CD4-positive, alpha-beta T cell treated with Interferon gamma for 1 hour (primary cell): Measurements from ENCODE around the gene CSF2.

ENCODE experiments used
- DNase-seq: peaks from one replicate; pipeline ENCODE4 v3.0.0-alpha.2; 2020

The CSF2 gene

DNA sequence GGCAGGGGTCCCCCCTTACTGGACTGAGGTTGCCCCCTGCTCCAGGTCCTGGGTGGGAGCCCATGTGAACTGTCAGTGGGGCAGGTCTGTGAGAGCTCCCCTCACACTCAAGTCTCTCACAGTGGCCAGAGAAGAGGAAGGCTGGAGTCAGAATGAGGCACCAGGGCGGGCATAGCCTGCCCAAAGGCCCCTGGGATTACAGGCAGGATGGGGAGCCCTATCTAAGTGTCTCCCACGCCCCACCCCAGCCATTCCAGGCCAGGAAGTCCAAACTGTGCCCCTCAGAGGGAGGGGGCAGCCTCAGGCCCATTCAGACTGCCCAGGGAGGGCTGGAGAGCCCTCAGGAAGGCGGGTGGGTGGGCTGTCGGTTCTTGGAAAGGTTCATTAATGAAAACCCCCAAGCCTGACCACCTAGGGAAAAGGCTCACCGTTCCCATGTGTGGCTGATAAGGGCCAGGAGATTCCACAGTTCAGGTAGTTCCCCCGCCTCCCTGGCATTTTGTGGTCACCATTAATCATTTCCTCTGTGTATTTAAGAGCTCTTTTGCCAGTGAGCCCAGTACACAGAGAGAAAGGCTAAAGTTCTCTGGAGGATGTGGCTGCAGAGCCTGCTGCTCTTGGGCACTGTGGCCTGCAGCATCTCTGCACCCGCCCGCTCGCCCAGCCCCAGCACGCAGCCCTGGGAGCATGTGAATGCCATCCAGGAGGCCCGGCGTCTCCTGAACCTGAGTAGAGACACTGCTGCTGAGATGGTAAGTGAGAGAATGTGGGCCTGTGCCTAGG is at the start of gene CSF2:
TSS of gene CSF2 (plus strand) at position 559 of the 783 bp plus-strand sequence. CDS start at position 594, 35 bp downstream.
- no peak for DNase-seq

GRCh38 chr5:132024117-132024435 is 49.5 kb upstream of the CSF2 start:
- no peak for DNase-seq

DNA sequence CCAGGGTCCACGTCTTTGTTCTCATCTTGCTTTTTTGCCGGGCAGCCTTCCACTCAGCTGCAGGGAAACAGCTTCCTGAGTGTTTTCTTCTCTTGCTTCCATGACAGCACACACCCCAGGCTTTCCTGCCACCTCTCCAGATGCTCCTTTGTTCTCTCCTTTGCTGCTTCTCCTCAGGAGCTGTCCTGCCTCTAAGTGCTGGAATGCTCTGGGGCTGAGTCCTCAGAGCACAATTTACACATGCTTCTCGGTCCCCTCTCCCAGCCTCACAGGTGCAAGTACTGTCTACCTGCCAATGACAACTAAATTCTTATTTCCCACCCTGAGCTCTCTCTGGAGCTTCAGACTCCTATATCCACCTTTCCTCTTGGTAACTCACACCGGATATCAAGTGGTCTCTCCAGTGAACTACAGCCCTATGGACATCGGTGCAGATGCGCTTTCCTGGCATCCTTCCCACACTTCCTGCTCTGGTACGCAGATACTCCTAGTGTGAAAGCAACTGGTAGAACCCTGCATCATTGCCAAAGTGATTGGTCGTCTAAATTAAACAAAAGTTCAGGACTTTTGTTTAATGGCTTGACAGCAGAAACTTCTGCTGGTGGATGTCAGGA is 48.7 kb upstream of the CSF2 start:
- no peak for DNase-seq

- no peak for DNase-seq
Observed at GRCh38 chr5:132025403-132025971, 48.1 kb upstream of the CSF2 start.

DNA sequence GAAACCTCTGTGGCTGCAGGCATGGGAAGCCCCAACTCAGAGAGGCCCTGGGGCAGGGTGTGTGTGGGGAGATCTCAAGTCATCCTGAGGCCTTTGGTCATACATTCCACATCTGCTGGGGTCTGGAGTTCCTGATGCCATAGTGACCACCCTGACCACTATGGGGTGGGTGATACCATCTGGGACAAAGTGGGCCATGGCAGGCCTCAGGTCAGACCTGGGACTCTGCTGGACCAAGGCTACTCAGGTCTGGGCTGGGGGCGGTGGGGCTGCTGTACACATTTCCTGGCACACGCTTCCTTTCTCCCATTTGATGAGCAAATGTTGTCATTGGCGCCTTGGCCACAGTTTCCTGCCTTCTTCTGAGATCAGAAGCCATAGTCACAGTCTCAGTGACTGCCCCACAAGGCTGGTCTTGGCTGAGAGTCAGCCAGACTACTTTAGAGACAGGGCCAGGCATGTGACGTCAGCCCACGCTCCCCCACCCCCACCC is 47.0 kb upstream of the CSF2 start:
- DNase-seq: peak; percentile 56

DNA sequence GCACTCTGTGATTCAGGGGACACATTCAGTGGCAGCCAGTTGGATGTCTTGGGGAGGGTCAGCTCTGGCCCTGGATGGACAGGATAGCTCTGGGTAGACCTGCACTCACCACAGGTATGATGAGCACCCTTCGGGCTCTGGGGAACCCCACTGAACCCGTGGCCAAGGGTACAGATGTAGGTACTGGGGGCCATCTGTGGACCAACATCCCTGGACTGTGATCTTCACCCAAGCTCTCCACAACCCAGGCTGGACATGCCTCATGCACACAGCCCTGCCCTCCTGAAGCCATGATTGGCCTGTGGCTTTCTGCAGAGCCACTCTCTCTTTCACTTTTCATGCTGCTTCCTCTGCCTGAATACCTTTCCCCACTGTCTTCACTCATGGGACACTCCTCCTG is 46.6 kb upstream of the CSF2 start:
- DNase-seq: no peak

GRCh38 chr5:132029609-132030330 is 43.8 kb upstream of the CSF2 start:
- DNase-seq: no peak

- no peak for DNase-seq
Observed at GRCh38 chr5:132030610-132031009, 43.0 kb upstream of the CSF2 start.

- DNase-seq: no peak
Observed at GRCh38 chr5:132032196-132032595, 41.4 kb upstream of the CSF2 start.

DNA sequence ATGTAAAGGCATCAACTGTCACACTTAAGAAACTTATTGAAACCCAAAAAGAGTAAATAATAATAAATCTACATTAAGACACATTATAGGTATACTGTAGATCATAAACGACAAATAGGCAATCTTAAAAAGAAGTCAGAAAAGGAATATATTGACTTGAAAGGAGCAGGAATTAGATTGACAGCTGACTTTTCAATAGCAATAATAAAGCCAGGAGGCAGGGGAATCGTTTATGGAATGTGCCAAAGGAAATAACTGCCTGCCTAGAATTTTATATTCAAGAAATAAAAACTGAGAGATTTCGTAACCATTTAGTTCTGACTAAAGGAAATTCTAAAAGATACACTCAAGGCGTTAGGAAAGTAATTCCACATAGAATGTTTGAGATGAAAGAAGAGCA is 40.5 kb upstream of the CSF2 start:
- no peak for DNase-seq

GRCh38 chr5:132037353-132037752 is 36.2 kb upstream of the CSF2 start:
- DNase-seq: no peak

- no peak for DNase-seq
Observed at GRCh38 chr5:132044207-132044606, 29.4 kb upstream of the CSF2 start.

- no peak for DNase-seq
Observed at GRCh38 chr5:132046880-132047299, 26.7 kb upstream of the CSF2 start.

DNA sequence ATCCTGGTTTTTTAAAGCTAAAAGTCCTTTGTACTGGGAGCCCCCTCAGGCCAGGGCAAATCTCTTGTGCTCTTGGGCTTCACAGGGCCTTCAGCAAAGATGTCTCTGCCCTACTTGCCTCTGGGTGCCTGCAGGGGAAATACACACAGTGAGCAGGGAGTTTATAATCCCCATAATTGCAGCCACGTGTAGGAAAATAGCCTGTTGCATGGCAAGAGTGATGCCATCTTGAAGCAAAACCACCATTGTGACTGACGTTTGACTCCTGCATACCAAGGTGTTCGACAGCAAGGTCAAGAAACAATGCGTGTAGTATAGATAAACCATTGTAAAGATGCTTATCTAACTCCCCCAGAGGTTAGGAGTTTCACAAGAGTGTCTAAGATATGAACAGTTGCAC is 24.5 kb upstream of the CSF2 start:
- DNase-seq: no peak

- no peak for DNase-seq
Observed at GRCh38 chr5:132049559-132049958, 24.0 kb upstream of the CSF2 start.

DNA sequence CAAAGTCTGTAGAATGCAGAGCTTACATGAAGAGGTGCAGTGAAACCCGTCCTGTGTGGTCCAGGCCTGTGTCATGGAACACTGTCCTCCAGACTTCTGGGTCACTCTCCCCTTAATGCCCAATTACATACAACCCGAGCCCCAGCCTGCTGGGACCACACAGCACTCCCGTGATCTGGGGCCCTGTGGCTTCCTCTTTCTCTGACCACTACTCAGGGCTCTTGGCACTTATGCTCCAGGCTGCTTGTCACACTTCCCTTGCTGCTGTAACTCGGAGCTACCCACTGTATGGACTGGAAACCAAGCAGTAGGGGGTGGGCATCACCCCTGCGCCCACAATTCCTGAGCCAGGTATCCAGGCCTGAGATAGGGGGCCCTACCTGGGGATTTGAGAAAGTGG is 23.5 kb upstream of the CSF2 start:
- DNase-seq: no peak

DNA sequence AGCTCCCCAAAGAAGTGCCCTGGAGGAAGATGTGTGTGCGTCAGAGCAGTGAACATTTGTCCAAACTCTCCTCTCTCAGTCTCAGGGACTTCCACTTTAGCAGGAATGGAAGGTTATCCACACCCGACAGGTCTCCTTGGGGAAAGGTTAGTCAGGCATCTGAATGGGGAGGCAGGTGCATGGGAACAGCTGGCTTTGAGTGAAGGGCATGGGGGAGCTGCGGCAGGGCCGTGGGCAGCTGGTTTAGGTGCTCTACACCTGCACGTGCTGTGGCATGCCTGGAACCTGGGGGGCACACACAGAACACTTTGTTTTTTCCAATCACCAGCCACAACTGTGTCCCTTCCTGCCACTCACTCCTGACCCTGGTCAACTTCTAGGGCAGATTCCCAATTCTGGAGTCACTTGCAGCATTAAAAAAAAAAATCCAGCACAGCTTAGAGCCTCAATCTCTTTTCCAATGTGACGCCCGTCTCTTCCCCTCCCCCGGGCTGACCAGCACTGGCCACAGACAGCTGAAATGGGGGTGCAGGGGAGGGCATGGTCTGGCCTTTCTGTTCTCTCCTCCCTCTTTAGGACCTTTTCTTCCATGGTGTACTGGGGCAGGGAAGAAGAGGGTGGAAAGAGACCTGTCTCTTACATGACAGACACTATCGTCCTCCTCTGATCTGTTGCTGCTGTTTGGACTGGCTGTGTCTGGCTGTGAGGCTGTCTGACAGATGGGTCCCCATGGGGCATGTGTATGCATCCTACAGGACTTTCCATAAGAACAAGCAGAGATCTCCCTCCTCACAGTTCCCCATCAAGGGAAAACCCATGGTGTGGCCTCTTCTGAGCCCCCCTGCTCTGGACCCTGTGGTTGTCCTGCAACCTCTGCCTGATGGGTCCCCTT is 22.7 kb upstream of the CSF2 start:
- no peak for DNase-seq

DNA sequence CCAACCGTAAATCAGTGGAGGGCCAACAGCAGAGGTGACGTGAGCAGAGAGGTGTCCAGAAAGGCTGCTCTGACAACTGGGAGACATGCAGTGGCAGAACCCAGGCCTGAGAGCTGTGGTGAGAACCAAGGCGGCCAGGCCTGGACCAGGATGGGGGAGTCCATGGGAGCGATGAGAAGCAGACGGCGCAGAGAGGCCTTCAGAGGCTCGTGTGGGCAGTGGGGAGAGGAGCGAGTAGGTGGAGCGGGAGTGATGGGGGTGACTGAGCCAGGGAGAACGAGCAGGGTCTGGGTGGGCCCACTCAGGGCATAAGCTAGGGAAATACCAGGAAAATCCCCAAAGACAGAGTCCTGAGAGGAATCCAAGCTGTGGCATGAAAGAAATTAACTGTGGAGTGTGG is 21.1 kb upstream of the CSF2 start:
- no peak for DNase-seq

GRCh38 chr5:132053483-132053882 is 20.1 kb upstream of the CSF2 start:
- DNase-seq: no peak

- no peak for DNase-seq
Observed at GRCh38 chr5:132054031-132054696, 19.4 kb upstream of the CSF2 start.

GRCh38 chr5:132054697-132055440 is 18.7 kb upstream of the CSF2 start:
- no peak for DNase-seq
